ENCODE measurements around the gene RASGRP4.

RASGRP4 gene

DNA sequence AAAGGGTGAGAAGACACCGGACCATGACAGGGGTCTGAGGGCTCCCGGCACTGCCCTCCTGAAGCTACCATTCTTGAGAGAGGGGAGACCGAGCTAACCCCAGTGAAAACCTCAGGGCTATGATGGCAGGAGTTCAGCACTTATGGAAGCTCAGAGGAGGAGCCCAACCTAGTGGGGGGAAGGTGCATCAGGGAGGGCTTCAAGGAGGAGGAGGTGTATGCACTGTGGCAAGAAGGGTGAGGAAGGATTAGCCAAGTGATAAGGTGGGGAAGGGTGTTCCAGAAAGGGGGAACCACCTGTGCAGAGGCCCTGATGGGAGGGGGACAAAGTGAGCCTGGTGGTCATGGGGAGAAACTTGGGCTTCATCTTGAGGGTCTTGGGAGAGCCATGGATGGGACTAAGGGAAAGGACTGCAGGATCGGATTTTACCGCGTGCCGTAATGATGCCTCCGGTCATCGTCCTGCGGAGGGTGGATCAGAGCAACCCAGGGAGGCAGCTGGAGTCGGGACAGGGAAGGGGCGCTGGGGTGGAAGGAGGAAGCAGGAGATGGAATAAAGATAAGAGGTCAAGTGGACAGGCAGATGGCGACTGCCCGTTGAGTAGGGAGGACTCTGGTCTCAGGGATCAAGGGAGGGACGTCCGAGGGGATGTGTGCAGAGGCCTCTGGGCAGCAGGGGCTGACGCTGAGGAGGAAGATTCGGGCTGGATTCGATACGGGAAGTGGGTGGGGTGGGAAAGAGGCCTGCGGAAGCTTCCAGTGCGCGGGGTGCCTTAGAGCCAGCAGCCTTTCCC lies 65.0 kb downstream of the RASGRP4 start (continued):
- TF ChIP-seq ZNF239 (tag by site-specific recombination; IDR thresholded peaks at IDR 0.05) (no peak), SETDB1 (IDR thresholded peaks at IDR 0.05; ENCODE audit: insufficient read length, low read length) (no peak), ZNF521 (tag by site-specific recombination; IDR thresholded peaks at IDR 0.05) (no peak; the same call in 1 of the 2 replicates), ZNF121 (tag by site-specific recombination; IDR thresholded peaks at IDR 0.05) (no peak), ZBTB7A (tag by site-specific recombination; IDR thresholded peaks at IDR 0.05; ENCODE audit: low read depth) (0 out of 2 replicates have a peak, but pooled peaks have one; percentile 33), ZNF169 (tag by site-specific recombination; IDR thresholded peaks at IDR 0.05) (0 out of 2 replicates have a peak, but pooled peaks have one; percentile 44), ZNF114 (tag by site-specific recombination; IDR thresholded peaks at IDR 0.05) (no peak), KLF1 (tag by site-specific recombination; IDR thresholded peaks at IDR 0.05) (peak; percentile 16; the same call in 1 of the 2 replicates), ZXDB (tag by site-specific recombination; IDR thresholded peaks at IDR 0.05) (peak; percentile 57; the same call in 1 of the 2 replicates), ZNF292 (tag by site-specific recombination; IDR thresholded peaks at IDR 0.05; ENCODE audit: borderline replicate concordance, low read depth) (no peak), PRDM1 (tag by site-specific recombination; IDR thresholded peaks at IDR 0.05) (0 out of 2 replicates have a peak, but pooled peaks have one; percentile 6), ZFP37 (tag by site-specific recombination; IDR thresholded peaks at IDR 0.05) (no peak), ZSCAN23 (tag by site-specific recombination; IDR thresholded peaks at IDR 0.05) (no peak), ZBTB48 (tag by site-specific recombination; IDR thresholded peaks at IDR 0.05) (peak; percentile 86), ZNF214 (tag by site-specific recombination; IDR thresholded peaks at IDR 0.05; ENCODE audit: borderline replicate concordance) (no peak)
- TF ChIP-seq, protein P1, sequence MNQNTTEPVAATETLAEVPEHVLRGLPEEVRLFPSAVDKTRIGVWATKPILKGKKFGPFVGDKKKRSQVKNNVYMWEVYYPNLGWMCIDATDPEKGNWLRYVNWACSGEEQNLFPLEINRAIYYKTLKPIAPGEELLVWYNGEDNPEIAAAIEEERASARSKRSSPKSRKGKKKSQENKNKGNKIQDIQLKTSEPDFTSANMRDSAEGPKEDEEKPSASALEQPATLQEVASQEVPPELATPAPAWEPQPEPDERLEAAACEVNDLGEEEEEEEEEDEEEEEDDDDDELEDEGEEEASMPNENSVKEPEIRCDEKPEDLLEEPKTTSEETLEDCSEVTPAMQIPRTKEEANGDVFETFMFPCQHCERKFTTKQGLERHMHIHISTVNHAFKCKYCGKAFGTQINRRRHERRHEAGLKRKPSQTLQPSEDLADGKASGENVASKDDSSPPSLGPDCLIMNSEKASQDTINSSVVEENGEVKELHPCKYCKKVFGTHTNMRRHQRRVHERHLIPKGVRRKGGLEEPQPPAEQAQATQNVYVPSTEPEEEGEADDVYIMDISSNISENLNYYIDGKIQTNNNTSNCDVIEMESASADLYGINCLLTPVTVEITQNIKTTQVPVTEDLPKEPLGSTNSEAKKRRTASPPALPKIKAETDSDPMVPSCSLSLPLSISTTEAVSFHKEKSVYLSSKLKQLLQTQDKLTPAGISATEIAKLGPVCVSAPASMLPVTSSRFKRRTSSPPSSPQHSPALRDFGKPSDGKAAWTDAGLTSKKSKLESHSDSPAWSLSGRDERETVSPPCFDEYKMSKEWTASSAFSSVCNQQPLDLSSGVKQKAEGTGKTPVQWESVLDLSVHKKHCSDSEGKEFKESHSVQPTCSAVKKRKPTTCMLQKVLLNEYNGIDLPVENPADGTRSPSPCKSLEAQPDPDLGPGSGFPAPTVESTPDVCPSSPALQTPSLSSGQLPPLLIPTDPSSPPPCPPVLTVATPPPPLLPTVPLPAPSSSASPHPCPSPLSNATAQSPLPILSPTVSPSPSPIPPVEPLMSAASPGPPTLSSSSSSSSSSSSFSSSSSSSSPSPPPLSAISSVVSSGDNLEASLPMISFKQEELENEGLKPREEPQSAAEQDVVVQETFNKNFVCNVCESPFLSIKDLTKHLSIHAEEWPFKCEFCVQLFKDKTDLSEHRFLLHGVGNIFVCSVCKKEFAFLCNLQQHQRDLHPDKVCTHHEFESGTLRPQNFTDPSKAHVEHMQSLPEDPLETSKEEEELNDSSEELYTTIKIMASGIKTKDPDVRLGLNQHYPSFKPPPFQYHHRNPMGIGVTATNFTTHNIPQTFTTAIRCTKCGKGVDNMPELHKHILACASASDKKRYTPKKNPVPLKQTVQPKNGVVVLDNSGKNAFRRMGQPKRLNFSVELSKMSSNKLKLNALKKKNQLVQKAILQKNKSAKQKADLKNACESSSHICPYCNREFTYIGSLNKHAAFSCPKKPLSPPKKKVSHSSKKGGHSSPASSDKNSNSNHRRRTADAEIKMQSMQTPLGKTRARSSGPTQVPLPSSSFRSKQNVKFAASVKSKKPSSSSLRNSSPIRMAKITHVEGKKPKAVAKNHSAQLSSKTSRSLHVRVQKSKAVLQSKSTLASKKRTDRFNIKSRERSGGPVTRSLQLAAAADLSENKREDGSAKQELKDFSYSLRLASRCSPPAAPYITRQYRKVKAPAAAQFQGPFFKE (tag by site-specific recombination; IDR thresholded peaks at IDR 0.05; ENCODE audit: borderline replicate concordance), result peak; percentile 27
- TF ChIP-seq, protein P2, sequence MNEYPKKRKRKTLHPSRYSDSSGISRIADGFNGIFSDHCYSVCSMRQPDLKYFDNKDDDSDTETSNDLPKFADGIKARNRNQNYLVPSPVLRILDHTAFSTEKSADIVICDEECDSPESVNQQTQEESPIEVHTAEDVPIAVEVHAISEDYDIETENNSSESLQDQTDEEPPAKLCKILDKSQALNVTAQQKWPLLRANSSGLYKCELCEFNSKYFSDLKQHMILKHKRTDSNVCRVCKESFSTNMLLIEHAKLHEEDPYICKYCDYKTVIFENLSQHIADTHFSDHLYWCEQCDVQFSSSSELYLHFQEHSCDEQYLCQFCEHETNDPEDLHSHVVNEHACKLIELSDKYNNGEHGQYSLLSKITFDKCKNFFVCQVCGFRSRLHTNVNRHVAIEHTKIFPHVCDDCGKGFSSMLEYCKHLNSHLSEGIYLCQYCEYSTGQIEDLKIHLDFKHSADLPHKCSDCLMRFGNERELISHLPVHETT (tag by site-specific recombination; IDR thresholded peaks at IDR 0.05), result no peak
- TF ChIP-seq, protein P3, sequence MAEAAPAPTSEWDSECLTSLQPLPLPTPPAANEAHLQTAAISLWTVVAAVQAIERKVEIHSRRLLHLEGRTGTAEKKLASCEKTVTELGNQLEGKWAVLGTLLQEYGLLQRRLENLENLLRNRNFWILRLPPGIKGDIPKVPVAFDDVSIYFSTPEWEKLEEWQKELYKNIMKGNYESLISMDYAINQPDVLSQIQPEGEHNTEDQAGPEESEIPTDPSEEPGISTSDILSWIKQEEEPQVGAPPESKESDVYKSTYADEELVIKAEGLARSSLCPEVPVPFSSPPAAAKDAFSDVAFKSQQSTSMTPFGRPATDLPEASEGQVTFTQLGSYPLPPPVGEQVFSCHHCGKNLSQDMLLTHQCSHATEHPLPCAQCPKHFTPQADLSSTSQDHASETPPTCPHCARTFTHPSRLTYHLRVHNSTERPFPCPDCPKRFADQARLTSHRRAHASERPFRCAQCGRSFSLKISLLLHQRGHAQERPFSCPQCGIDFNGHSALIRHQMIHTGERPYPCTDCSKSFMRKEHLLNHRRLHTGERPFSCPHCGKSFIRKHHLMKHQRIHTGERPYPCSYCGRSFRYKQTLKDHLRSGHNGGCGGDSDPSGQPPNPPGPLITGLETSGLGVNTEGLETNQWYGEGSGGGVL (tag by site-specific recombination; IDR thresholded peaks at IDR 0.05), result peak; percentile 4; the same call in 1 of the 2 replicates
- TF ChIP-seq, protein P4, sequence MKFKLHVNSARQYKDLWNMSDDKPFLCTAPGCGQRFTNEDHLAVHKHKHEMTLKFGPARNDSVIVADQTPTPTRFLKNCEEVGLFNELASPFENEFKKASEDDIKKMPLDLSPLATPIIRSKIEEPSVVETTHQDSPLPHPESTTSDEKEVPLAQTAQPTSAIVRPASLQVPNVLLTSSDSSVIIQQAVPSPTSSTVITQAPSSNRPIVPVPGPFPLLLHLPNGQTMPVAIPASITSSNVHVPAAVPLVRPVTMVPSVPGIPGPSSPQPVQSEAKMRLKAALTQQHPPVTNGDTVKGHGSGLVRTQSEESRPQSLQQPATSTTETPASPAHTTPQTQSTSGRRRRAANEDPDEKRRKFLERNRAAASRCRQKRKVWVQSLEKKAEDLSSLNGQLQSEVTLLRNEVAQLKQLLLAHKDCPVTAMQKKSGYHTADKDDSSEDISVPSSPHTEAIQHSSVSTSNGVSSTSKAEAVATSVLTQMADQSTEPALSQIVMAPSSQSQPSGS (tag by site-specific recombination; IDR thresholded peaks at IDR 0.05; ENCODE audit: low read depth), result no peak
